NCI-H146 treated with DMSO at 0.1 percent for 48 hours (cell line): Measurements from ENCODE around the gene ZDHHC7.

ENCODE experiments used
- DNase-seq: peaks from one replicate; lab custom pipeline; 2025; ENCODE audit not compliant: unreplicated experiment; lab: John Stamatoyannopoulos, UW

The ZDHHC7 gene

GRCh38 chr16:85025781-85026653 lies 14.7 kb upstream of the ZDHHC7 start:
- DNase-seq, result no peak

GRCh38 chr16:85019659-85020245 lies 8.4 kb upstream of the ZDHHC7 start:
- no peak for DNase-seq

- no peak for DNase-seq
These were observed 7.3 kb upstream of the ZDHHC7 start for GRCh38 chr16:85018529-85019236.

GRCh38 chr16:85017633-85018032 lies 6.3 kb upstream of the ZDHHC7 start:
- DNase-seq, result no peak

- no peak for DNase-seq
These were observed 5.8 kb upstream of the ZDHHC7 start for GRCh38 chr16:85017151-85017550.

- DNase-seq, result no peak
These were observed 4.3 kb upstream of the ZDHHC7 start for GRCh38 chr16:85015481-85016187.

GRCh38 chr16:85014311-85014710 lies 3.0 kb upstream of the ZDHHC7 start:
- DNase-seq, result no peak

- no peak for DNase-seq
These were observed 530 bp upstream of the ZDHHC7 start for GRCh38 chr16:85011846-85012284.

- DNase-seq, result no peak
These were observed 847 bp downstream of the ZDHHC7 start for GRCh38 chr16:85010446-85010930.

- DNase-seq, result no peak
These were observed 3.1 kb downstream of the ZDHHC7 start for GRCh38 chr16:85008271-85008670.

GRCh38 chr16:85007496-85008214 lies 3.7 kb downstream of the ZDHHC7 start:
- no peak for DNase-seq

GRCh38 chr16:85006639-85007038 lies 4.7 kb downstream of the ZDHHC7 start:
- DNase-seq, result no peak

GRCh38 chr16:85005285-85006069 lies 5.9 kb downstream of the ZDHHC7 start:
- DNase-seq, result no peak

GRCh38 chr16:85004587-85005205 lies 6.6 kb downstream of the ZDHHC7 start:
- DNase-seq, result no peak

- no peak for DNase-seq
These were observed 7.4 kb downstream of the ZDHHC7 start for GRCh38 chr16:85003725-85004586.

GRCh38 chr16:85003076-85003475 lies 8.3 kb downstream of the ZDHHC7 start:
- DNase-seq, result no peak

GRCh38 chr16:85002608-85003007 lies 8.7 kb downstream of the ZDHHC7 start:
- DNase-seq, result no peak

- DNase-seq, result no peak
These were observed 9.2 kb downstream of the ZDHHC7 start for GRCh38 chr16:85002099-85002541.
